Iris pigment epithelial cell (primary cell): ENCODE results near the gene MMP2.
A peak's percentile ranks its signal among the peaks of the same experiment; 100 is the strongest.

Experiments used
- DNase-seq: peaks from one replicate; pipeline ENCODE4 v3.0.0-alpha.2; 2011; ENCODE audit warnings: low read depth

MMP2 gene

DNA sequence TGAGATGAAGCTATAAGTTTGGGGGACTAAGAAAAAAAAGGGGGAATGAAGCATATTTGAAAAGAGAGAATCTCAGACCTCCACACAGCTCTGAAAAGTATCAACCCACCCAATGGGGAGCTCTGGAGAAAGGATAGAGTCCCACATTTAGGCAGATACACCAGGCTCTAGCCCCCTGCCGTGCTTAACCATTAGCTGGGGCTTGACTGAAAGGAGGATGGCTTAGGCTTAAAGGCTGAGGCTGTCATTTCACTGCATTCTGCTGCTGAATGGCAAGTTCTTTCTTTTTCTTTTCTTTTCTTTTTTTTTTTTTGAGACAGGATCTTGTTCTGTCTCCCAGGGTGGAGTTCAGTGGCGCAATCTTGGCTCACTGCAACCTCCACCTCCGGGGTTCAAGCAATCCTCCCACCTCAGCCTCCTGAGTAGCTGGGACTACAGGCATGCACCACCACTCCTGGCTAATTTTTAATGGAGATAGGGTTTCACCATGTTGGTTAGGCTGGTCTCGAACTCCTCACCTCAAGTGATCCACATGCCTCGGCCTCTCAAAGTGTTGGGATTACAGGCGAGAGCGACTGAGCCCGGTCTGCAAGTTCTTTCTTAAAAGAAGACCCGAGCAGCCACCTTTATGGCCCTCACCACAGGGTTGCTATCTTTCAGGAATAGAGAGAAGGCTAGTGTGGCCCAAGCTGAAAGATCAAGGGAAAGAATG, 9.0 kb upstream of the MMP2 start:
- no peak for DNase-seq

DNA sequence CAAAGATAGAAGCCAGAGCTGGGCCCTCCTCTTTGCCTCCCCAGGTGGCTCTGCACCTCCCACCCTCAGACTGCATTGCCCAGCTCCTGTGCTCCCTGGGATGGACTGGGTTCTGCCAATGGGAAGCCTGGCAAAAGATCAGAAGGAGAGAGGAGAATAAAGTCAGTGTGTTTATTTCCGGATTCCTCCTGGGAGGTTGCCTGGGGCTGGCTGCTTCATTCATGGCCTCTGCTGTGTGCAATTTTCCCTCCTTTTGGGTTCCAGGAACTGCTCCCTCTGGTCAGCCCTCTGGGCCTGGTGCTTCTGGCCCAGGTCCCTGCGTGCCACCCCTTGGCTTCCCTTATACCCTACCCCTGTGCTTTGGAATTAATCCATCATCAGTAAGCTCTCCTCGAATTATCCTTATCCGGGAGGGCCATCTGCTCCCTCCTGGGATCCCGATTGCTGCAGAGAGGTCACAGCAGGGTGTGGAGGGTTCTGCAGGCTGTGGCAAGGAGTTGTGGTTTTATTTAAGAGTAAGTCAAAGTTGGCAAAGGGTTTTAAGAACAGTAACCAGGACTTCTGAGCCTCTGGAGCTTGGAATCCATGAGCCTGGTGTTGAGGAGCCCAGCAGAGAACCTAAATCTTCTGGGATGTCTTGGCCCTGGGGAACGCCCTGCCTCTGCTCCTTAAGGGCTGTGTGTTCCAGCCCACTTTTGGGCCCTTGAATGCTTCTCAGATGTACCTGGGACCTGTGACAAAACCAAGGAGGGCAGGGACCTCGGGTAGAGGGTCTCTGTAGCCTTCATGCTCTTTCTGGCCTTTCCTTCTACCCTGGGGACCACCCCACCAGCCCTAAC, 8.2 kb upstream of the MMP2 start:
- no peak for DNase-seq

DNA sequence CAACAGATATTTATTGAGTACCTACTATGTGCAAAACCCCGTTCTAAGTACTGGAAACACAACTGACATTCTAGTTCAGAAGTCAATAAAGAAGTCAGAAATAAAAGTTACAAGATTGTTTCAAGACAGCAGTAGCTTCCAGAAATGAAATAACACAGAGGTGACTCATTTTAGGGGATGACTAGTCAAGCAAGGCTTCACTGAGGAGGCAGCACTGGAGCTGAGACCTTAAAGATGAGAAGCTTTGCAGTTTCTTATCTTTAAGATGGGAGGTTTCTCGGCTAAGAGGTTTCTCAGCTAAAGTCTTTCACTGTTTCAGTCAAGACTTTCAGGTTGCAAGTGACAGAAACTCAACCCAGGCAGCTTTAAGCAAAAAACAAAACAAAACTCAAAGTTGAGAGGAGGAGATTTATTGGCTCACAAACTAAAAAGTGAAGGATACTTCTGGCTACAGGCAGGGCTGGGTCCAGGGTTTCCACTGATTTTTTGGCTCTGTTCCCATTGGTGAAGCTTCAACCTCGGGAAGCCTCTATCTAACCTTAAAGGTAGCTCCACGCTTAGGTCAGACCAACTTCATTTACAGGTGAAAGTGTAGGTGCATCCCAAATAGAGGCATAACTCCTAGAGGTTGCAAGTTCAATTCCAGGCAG, 7.4 kb upstream of the MMP2 start:
- peak; percentile 88 for DNase-seq

DNA sequence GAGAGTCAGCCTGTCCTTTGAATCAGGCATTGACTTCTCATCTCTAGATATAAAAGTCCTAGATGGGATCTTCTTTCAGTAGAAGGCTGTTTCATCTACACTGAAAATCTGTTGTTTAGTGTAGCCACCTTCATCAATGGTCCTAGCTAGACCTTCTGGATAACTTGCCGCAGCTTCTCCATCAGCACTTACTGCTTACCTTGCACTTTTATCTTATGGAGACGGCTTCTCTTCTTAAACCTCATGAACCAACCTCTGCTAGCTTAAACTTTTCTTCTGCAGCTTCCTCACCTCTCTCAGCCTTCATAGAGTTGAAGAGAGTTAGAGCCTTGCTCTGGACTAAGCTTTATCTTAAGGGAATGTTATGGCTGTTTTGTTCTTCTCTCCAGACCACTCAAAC, 5.4 kb upstream of the MMP2 start:
- DNase-seq, result no peak

DNA sequence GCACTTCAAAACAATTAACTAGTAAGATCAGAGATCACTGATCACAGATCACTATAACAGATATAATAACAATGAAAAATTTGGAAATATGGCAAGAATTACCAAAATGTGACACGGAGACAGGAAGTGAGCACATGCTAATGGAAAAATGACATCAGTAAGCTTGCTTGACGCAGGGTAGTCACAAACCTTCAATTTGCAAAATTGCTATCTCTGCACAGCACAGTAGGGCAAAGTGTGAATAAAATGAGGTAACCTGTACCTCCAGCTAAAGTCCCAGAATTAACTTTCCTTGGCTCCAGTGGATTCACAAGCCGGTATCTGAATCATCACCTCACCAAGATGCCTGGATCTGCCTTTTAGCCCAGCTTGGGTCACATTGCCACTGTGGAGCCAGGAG, 4.2 kb upstream of the MMP2 start:
- no peak for DNase-seq

DNA sequence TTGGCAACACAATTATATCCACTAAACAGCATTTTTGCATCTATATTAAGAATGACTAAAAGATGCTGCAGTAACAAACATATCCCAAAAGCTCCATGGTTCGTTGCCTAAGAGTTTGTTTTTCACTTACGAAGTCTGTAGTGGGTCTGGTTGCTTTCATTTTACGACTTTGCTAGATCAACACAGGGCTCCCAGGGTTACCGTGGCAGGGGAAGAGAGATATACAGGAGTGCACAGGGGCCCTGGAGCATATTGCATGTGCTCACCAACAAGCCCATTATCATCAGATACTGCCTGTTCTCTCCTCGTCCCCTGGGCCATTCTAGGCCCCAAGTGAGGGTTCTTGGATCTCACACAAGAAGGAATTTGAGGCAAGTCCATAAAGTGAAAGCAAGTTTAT, 3.1 kb upstream of the MMP2 start:
- DNase-seq, result no peak

DNA sequence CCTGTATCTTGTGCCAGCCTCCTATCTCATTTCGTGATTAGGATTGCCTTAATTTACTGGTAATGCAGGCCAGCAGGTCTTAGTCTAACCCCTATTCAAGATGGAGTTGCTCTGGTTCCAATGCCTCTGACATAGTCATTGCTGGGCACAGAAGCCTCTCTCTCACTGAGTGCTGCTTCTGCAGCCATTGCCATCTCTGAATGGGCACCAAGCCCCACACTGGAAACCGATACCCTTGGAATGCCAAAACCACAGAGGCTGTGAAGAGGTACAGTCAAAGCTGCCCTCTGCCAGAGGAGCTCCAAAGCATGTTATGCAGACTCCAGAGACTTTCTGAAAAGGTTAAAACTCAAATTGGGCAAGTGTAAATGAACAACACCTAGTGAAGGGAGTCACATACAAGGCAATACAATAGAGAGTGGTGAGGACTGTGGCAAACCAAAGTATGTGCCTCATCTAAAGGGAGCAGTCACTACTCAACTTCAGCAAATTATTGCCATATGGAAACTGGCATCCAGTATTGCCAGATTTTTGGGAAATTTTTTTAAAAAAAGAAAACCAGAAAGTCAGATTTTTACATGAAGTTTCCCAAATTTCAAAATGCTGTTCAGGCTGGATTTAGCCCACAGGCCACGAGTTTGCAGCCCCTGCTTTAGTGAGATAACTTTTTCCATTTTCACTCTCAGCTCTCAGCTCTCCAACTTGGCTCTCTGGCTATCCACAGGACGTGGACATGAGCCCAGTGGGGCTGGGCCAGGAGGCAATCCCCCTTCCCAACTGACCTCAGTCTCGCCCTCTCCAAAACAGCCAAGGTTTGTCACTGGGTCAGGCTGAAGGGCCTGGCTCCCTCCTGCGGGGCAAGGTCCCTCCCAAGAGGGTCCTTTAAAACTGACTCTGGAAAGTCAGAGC, 2.1 kb upstream of the MMP2 start:
- no peak for DNase-seq

DNA sequence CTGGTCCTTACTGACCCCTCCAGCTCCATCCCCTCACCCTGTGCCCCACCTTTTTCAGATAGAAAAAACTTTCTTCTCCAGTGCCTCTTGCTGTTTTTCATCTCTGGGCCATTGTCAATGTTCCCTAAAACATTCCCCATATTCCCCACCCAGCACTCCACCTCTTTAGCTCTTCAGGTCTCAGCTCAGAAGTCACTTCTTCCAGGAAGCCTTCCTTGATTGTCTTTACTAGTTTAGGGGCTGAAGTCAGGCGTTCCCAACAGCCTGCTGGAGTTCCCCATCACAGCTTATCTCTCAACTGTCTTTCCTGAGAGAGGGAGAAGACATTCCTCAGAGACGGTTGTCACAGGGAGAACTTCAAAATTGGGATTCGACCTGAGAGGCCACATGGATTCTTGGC, 1.3 kb upstream of the MMP2 start:
- DNase-seq, result no peak

DNA sequence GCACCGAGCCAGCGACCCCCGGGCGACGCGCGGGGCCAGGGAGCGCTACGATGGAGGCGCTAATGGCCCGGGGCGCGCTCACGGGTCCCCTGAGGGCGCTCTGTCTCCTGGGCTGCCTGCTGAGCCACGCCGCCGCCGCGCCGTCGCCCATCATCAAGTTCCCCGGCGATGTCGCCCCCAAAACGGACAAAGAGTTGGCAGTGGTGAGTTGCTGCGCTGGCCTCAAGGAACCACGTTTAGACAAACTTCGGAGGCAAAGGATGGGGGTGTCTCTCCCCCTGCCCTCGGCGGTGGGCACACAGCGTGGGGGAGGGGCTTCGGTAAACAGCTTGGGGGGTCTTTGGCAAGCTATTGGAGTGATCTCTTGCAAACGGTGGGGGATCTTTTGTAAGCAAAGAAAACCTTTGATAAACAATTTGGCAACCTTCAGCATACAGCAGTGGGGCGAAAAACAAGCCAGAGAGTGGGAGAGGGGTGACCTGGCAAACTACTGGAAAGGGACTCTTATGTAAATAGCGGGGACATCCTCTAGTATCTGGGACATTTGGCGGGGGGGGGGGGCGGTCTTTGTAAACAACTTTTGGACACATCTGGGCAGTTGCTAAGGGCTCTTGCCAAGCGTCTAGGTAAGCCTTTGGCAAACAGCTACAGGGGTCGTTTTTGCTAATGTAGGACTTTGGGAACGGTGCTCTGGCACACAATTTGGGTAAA, 587 bp downstream of the MMP2 start:
- no peak for DNase-seq

DNA sequence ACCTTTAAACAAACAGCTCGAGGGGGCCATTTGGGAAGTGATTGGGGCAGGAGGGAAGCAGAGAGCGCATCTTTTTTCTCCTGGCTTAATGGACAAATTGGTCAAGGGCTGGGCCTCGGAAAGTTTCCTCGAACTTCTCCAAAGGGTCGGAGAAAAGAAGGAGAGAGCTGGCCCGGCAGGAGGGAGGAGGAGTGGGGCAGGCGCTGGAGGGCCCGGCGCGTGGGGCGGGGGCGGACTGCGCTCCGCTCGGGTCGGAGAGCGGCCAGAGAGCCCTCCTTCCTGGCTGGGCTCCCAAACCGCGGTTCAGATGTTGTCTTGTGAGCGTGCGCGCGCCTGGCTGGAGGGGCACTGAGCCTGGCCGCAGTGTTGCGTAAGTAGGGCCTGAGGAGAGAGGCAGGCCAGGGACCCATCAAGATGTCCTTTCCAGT, 1.2 kb downstream of the MMP2 start:
- peak; percentile 88 for DNase-seq

DNA sequence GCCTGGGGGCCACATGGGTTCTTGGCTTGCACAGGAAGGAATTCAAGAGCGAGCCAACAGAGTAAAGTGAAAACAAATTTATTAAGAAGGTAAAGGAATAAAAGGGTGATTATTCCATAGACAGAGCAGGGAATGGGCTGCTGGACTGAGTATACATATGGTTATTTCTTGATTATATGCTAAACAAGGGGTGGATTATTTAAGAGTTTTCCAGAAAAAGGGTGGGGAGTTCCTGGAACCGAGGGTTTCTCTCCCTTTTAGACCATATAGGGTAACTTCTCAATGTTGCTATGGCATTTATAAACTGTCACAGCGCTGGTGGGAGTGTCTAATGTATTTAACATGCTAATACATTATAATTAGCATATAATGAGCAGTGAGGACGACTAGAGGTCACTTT, 2.0 kb downstream of the MMP2 start:
- DNase-seq, result no peak

DNA sequence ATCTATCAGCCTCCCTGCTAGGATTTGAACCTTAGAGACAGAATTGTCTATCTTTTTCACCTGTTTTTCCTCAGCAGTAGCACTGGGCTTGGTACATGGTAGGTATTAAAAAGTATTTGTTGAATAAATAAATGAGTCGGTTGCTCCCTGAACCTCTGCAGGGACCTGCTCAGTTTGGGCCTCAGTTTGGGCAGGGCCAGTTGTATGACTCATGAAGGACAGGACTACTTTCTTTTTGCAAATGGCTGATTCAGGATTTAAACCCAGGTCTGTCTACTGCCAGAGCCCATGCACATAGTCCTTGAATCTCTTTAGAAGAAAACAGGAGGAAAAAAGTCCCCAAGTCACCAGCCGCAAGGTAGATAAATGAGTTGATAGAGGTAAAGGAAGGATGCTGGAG, 3.1 kb downstream of the MMP2 start:
- no peak for DNase-seq

DNA sequence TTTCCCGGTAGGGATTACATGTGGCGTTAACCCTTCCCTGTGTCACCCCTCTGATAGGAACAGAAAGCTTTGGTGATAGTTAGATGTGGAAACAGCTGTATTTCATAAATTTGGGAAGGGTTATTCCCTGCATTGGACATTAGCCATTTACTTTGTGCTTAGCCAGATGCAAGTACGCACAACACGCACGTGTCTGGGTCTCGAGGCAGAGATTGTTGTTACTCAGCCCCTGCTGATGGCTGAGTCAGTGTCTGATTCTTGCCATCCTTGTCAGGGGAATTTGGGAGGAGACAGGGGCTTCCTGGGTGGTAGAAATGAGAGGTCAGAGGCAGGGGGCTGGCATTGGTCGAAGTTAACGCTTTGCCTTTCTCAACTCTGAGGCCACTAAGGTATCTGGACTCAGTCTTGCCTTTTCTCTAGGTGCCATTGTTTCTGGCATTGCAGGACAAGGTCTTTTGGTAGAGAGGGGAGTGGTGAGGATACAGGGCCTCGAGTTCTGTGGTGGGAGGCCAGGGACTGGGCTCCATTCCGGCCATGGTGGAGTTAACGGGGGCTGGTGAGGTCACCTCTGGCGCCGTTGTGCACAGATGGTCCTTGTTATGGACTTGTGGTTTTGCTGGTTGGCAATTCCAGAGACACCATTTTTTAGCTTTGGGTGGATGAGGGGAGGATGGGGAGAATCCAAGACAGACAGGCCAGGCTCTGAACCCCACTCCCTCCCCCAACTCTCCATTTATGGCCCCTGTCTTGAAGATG, 8.2 kb downstream of the MMP2 start:
- peak; percentile 68 for DNase-seq

DNA sequence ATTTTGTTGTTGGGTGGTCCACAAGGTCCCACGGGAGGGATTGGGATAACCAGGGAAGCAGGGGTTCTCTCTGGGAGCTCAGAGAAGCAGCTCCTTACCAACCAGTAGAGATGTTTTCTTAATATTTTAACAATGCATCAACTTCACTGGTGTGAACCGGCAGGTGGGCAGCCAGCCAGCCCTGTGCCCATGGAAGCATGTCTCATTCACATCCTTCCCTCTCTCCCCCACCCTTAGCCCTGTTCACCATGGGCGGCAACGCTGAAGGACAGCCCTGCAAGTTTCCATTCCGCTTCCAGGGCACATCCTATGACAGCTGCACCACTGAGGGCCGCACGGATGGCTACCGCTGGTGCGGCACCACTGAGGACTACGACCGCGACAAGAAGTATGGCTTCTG, 9.3 kb downstream of the MMP2 start:
- DNase-seq, result no peak

DNA sequence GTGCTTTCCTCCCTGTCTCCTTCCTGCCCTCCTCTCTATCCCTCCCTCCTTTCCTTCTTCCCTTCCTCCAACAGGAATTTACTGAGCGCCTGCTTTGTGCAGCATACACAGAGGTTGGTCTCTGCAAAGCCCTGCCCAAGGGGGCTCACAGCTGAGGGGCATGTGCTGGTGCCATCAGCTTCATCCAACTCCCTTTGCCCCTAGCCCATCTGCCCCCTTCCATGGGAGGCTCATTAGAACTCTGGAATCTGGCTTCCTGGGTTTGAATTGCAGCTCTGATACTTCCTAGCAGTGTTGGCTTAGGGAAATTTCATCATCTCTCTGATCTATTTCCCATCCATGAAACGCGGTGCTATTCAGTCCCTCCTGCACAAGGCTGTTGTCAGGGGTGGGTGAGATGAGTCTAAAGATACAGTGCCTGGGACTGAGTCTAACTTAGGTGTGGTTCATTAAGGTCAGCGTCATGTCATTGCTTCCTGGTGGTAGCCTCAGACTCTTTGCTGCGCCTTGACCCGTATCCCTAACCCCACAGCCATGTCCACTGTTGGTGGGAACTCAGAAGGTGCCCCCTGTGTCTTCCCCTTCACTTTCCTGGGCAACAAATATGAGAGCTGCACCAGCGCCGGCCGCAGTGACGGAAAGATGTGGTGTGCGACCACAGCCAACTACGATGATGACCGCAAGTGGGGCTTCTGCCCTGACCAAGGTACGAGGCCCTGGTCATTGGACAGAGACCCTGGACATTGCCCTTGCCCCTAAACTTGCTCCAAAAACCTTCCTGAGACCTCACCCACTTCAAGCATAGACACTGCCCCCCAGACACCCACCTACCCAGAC, 10.3 kb downstream of the MMP2 start:
- DNase-seq, result no peak

DNA sequence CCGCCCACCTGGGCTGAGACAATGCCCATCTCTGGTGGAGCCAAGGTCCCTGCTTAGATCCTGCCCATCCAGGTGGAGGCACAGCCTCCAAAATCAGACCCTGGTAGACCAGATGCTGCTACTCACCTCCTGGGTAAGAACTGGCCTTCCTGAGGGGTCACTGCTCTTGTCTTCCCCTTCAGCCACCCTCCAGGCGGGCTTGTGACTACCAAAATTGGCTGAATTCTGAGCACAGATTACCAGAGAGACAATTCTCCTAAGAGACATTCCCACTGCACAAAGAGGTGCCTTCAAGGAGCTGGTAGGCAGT, 10.9 kb downstream of the MMP2 start:
- no peak for DNase-seq

DNA sequence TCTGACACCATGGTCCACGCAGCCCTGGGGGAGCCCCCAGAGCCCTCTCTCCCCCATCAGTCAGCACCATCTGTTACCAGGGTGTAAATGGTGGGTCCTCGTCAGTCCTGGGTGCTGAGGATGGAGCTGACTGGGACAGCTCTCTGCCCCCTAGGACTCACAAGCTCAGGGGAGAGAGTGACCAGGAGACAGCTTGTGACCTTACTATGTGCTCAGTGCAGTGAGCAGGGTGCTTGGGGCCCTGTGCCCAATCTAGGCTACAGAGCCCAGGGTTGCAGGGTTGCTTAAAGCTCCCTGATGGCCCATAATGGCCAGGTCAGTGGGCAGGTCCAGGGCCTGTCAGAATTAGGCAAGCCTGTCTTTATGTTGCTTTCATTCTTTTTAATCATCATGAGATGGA, 11.3 kb downstream of the MMP2 start:
- no peak for DNase-seq

DNA sequence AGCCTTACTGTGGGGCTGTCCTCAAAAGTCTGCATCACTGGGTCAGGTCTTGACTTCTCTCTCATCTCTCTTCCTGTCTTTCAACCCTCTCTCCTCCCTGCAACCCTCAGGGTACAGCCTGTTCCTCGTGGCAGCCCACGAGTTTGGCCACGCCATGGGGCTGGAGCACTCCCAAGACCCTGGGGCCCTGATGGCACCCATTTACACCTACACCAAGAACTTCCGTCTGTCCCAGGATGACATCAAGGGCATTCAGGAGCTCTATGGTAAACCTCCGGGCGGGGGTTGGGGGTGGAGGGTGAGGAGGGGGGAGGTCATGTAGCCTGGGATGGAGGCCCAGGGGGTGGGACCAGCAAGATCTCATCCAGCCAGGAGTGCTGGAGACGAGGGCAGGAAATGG, 12.7 kb downstream of the MMP2 start:
- no peak for DNase-seq

DNA sequence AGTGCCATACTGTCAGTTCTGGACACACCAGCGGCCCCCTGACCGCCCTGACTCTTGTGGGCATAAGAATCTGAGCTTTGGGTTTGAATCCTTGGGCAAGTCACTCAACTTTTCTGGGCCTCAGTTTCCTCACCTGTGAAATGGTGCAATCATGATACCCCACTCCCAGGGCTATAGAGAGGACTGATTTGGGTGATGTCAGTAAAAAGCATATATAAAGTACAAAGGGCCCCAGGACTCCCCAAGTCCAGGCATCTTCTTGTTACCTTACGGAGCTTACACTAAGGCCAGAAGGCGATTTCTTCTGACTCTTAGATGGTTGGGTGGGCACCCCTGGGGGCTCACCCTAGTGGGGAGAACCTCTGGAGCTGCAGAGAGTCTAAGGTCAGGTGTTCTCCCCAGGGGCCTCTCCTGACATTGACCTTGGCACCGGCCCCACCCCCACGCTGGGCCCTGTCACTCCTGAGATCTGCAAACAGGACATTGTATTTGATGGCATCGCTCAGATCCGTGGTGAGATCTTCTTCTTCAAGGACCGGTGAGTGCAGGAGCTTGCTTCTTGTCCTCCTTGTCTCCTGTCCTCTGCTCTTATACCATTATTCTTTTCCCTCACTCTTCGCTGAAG, 13.9 kb downstream of the MMP2 start:
- no peak for DNase-seq
